Neural cell (in vitro differentiated cells): ENCODE measurements around the gene ZNF283.

Experiments used
- POLR2AphosphoS5 ChIP-seq: IDR thresholded peaks from 2 replicates; pipeline ENCODE4 v1.6.1; 2012
- SMC3 ChIP-seq: fragments of 450-650 bp; conservative IDR thresholded peaks from 2 replicates; pipeline ENCODE4 v1.6.1; 2014; ENCODE audit warnings: antibody characterized with exemption, mild to moderate bottlenecking, moderate library complexity; ENCODE audit not compliant: poor library complexity
- TF ChIP-seq, protein P1 (sequence below): fragments of 450-650 bp; IDR thresholded peaks from 2 replicates; pipeline ENCODE4 v1.5.1; 2014; ENCODE audit warnings: antibody characterized with exemption, mild to moderate bottlenecking, moderate library complexity; ENCODE audit not compliant: poor library complexity, severe bottlenecking

GRCh38 chr19:43806848-43807247 lies 20.3 kb upstream of the ZNF283 start:
- TF ChIP-seq SMC3 (no peak), POLR2AphosphoS5 (no peak)
- TF ChIP-seq, protein P1, sequence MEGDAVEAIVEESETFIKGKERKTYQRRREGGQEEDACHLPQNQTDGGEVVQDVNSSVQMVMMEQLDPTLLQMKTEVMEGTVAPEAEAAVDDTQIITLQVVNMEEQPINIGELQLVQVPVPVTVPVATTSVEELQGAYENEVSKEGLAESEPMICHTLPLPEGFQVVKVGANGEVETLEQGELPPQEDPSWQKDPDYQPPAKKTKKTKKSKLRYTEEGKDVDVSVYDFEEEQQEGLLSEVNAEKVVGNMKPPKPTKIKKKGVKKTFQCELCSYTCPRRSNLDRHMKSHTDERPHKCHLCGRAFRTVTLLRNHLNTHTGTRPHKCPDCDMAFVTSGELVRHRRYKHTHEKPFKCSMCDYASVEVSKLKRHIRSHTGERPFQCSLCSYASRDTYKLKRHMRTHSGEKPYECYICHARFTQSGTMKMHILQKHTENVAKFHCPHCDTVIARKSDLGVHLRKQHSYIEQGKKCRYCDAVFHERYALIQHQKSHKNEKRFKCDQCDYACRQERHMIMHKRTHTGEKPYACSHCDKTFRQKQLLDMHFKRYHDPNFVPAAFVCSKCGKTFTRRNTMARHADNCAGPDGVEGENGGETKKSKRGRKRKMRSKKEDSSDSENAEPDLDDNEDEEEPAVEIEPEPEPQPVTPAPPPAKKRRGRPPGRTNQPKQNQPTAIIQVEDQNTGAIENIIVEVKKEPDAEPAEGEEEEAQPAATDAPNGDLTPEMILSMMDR, result no peak
